ENCODE data around the gene IDH3G.
A peak's percentile ranks its signal among the peaks of the same experiment; 100 is the strongest.
"Not testable (repeated sequence)": the region's sequence is repeated elsewhere in the genome, so short reads cannot be mapped to it uniquely, and the experiment has no call there.

The IDH3G gene

DNA sequence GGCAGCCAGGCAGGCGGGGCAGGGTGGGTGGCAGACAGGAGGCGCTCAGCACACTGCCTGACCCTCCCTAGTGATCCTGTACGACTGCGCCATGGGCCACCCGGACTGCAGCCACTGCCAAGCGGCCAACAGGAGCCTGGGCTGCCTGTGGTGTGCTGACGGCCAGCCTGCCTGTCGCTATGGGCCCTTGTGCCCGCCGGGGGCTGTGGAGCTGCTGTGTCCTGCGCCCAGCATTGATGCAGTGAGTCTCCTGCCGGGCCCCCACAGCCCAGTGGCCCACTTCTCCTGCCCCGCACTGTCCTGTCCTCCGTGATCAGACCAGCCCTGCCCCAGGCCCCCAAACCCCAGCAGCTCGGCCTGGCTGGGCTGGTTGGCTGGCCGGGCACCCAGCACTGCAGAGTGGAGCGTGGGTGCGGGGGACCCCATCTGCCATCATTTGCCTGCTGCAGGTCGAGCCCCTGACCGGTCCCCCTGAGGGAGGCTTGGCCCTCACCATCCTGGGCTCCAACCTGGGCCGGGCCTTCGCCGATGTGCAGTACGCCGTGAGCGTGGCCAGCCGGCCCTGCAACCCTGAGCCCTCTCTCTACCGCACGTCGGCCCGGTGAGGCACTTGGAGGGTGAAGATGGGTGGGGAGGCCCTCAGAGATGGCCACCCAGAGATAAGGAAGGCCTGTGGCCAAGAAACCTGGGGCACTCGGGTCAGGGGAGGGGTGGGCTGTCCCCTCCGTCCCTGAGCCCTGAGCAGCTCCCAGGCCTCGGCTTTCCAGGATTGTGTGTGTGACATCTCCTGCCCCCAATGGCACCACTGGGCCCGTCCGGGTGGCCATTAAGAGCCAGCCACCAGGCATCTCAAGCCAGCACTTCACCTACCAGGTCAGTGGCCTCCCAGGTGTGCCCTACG, 22.5 kb downstream of the IDH3G start:
- no peak for DNase-seq

DNA sequence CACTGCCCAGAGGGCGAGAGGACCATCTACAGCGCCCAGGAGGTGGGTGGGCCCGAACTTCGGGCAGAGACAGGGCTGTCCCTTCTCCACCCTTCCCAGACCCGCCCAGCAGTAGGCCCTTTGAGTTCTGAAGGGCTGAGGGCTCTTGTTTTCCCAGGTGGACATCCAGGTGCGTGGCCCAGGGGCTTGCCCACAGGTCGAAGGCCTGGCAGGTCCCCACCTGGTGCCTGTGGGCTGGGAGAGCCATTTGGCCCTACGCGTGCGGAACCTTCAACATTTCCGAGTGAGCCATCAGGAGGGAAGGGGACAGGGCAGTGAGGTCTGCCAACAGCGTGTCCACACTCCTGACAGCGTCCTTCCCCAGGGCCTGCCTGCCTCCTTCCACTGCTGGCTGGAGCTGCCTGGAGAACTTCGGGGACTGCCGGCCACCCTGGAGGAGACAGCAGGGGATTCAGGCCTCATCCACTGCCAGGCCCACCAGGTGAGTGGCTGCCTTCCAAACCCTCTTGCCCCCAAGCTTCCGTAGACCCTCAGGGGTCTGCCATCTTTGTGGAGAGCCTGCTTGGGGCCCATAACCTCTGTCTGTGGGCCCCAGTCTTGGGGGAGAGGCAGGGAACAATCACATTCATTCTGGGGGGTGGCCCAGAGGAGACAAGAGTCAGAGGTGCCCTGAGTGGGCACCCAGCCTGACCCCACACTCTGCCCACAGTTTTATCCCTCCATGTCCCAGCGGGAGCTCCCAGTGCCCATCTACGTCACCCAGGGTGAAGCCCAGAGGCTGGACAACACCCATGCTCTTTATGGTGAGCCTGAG, 23.4 kb downstream of the IDH3G start:
- DNase-seq: no peak

DNA sequence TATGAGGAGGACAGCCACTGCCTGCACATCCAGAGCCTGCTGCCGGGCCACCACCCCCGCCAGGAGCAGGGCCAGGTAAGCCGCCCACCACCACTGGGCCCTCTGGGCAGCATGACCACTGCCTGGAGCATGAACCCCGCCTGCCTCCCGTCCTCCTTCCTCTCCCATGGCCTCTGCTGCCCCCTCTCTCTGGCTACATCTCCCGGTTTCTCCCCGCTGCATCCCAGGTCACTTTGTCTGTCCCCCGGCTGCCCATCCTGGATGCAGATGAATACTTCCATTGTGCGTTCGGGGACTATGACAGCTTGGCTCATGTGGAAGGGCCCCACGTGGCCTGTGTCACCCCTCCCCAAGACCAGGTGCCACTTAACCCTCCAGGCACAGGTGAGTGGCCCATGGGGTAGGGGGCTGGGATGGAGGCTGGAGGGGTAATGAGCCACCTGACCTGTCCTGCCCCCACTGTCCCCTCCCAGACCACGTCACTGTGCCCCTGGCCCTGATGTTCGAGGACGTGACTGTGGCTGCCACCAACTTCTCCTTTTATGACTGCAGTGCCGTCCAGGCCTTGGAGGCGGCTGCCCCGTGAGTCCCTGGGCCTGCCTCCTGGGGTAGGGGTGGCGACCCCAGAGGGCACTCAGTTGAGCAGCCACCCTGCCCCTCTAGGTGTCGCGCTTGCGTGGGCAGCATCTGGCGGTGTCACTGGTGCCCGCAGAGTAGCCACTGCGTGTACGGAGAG, 24.1 kb downstream of the IDH3G start:
- DNase-seq: no peak

DNA sequence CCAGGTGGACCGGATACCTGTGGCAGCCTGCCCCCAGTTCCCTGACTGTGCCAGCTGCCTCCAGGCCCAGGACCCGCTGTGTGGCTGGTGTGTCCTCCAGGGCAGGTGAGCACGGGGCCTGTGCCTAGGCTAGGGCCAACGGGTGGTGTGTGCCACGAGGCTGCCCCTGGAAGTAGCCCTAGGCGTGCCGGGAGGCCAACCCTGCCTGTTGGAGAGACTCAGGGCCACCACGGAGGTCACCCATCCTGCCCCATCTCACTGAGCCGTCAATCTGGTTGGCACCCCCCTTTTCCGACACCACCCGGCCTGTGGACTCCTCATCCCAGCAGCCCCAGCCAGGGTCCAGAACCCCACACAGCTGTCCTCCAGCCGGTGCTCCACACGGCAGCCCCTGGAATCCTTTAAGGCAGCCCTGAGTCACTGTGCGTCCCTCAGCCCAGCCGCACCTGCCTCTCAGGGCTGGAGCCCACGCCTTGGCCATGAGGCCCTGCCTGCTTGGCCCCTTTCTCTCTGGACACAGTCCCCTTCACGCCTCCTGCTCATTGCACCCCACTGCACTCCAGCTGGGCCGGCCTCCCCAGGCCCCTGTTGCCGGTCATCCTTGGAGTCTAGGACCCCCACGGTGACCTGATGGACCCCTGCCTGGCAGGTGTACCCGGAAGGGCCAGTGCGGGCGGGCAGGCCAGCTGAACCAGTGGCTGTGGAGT, 24.9 kb downstream of the IDH3G start:
- DNase-seq: no peak

DNA sequence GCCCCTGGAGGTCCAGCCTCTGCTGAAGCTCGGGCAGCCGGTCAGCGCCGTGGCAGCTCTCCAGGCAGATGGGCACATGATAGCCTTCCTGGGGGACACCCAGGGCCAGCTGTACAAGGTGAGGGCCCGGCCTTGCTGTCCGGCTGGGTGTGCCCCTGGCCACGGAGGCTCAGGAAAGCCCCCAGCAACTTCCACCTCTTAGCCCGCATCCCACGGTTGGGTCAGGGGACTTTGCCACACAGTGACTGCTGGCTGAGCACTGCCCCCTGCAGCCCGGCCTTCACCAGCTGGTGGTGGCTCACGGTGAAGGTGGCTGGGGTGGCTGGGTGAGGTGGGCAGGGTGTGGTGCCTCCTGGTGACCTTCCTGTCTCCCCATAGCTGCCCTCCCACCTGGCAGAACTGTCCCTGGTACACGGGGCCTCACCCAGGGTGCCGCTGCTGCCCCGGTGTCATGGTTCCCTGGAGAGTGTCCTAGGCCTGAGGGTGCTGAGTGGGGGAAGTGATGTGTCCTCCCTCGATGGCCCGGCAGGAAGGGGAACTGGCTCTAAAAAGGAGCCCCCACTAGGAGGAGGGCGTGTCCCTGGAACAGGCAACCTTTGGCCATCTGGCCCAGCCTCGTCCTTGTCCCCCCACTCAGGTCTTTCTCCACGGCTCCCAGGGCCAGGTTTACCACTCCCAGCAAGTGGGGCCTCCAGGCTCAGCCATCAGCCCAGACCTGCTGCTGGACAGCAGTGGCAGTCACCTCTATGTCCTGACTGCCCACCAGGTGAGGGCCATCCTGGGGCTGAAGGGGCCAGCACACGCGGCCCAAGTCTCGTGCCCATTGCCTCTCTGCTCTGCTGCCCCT, 25.6 kb downstream of the IDH3G start:
- no peak for DNase-seq

DNA sequence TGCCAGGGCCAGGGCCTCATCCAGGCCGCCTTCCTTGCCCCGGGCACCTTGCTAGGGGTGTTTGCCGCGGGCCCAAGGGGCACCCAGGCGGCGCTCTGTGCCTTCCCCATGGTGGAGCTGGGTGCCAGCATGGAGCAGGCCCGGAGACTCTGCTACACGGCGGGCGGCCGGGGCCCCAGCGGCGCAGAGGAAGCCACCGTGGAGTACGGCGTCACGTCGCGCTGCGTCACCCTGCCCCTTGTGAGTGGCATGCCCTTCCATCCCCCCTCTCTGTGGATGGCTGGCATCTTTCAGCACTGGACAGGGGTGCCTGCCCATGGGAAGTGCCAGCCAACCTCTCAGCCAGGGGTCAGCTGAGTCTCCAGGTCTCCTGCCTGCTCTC, 26.5 kb downstream of the IDH3G start:
- no peak for DNase-seq

DNA sequence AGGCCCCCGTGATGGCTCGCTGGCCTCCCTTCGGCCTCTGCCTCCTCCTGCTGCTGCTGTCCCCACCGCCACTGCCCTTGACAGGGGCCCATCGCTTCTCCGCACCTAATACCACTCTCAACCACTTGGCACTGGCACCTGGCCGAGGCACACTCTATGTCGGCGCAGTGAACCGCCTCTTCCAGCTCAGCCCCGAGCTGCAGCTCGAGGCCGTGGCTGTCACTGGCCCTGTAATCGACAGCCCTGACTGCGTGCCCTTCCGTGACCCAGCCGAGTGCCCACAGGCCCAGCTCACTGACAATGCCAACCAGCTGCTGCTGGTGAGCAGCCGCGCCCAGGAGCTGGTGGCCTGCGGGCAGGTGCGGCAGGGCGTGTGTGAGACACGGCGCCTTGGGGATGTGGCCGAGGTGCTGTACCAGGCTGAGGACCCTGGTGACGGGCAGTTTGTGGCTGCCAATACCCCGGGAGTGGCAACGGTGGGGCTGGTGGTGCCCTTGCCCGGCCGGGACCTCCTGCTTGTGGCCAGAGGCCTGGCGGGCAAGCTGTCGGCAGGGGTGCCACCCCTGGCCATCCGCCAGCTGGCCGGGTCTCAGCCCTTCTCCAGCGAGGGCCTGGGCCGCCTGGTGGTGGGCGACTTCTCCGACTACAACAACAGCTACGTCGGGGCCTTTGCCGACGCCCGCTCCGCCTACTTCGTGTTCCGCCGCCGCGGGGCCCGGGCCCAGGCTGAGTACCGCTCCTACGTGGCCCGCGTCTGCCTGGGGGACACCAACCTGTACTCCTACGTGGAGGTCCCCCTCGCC, 27.1 kb downstream of the IDH3G start:
- DNase-seq: no peak

DNA sequence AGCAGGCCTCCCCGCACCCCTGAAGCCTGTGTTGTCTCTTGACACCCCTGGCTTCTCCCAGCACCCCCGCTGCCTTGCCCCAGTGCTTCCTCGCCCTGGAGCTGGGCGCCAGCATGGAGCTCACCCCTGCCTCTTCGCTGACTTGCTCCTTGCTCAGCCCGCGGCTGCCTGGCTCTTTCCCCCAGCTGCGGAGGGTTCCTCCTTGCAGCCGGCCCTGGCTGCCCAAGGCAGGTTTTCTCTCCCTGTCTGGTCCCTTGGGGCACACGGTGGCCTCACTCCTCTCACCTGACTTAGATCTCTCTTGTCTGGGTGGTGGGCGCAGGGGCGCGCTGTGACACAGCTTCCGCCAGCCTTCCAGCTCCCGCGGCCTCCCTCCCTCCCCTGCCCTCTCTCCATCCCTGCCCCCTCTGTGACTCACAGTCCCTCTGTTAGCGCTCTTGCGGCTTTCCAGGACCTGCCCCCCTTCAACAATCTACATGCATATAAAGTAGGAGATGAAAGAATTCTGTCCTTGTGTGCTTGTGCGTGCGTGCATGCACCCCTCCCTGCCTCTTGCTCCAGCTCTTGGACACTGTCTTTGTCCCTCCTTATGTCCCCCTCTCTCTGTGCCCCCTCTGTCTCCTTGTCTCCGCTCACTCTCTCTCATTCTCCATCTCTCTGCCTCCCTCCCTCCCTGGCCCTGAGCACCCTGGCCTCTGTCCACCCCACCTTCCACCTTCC, 27.9 kb downstream of the IDH3G start:
- DNase-seq: peak; percentile 28

DNA sequence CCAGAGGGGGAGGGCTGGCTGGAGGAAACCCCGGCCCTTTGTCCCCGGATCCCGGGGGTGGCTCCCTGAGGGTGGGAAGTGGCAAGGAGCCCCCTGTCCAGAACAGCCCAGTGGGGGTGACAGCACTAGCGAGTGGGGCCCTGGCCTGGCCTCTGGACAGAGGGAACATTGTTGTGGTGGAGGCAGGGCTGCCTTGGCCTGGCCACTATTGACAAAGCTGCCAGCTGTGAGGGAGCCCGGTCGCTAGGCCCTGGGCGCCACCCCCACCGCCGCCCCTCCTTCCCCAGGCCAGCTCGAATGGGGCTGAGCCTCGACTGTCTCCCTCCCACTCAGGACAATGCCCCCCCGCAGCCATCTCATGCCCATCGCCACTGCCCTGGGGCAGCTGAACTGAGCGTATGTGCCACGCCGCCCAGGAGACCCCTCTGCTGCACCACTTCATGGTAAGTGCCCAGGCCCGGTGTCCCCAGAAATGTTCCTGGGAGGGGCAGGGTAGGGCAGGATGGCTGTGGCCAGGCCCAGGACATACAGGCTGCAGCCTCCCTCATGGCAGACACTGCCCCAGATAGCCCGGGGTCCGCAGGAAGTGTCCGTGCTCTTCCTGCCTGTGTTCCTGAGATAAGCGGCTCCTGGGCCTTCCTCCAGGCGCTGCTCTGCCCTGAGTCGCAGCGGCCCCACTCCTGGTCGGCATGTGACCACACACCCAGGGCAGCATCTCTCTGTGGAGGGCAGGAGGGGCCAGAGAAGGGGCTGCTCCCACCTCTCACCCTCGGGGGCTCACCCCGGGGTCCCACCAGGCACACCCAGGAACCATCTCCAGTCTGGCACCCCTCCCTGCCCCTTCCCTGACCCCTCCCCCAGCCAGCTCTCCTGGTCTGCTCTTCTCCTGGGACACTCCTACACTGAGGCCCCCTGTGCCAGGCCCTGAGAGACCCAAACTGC, 28.8 kb downstream of the IDH3G start:
- DNase-seq: no peak

DNA sequence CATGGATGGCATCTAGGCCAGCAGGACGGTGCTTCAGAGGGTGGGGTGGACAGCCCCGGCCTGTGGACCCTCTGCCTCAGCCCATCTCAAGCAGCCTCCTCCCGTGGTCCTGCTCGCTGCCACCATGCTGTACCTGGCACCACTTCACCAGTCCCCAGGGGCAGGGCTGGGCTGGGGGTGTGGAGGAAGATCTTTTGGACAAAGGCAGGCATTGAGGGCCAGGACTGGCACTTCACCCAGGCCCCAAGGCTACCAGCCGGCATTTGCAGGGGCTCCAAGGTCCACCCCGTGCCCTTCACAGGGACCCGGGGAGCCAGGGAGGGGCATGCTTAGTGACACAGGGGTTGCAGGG, 29.4 kb downstream of the IDH3G start:
- no peak for DNase-seq

DNA sequence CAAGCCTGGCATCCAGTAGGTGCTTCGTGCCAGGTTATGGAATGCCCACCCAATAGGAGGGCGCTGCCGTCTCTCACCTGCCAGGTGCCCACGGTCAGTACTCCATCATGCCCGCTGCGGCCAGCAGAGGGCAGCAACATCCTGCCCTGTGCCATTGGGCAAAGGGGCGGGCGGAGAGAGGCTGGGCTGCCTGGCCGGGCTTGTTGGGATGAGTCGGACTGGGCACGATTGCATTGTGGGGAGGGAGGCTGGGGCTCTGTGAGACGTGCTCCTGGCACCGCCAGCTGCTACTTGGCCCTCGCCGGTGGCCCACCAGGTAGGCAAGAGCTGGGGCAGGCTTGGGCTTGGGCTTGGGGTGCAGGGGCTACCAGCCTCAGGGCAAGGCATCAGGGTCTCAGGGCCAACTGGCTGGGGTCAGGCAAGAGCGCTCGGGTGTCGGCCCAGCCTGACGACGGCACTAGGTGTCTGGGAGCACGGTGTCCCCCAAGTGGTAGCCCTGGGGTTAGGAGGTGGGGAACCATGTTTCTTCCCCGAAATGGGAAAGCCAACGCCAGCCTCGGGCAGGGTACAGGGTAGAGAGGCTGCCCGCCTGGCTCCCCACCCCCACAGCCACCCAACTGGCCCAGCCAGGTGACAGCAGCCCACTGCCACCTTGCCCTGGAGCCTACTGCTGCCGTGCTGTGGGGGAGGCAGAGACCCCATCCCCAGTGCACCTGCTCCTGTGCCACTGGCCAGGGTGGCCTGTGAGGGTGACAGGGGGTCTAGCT, 30.0 kb downstream of the IDH3G start, which contains the start of gene PLXNB3:
Gene PLXNB3, plus strand, starts transcription at position 261 of the 767 bp plus-strand sequence. CDS start 1,287 bp downstream, outside the sequence.
- peak; percentile 70 for DNase-seq

DNA sequence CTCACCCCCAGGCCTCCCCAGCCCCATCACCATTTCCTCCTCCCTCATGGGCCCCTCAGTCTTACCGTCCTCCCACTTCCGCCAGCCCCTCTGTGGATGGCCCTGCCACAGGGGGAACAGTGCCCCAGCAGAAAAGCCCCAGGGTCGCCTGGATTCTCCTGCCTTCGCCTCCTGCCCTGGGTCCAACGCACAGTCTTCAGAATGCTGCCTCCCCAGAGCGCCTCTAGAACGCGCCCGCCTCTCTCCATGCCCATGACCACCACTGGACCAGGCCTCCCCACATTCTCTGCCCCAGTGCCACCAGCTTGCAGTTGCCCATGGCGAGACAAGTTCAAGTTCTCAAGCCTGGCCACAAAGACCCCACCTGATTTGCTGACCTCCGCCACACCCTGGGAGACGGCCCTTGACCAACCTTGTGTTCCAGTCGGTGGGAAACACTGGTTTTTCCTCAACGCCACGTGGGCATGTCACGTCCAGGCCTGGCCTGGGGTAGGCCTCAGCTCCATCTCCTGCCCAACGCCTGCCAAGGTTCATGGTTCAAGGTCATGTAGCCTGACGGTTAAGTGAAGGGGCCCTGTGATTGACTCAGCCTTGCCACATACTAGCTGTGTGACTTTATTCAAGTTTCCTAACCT, 30.8 kb downstream of the IDH3G start:
- no peak for DNase-seq

DNA sequence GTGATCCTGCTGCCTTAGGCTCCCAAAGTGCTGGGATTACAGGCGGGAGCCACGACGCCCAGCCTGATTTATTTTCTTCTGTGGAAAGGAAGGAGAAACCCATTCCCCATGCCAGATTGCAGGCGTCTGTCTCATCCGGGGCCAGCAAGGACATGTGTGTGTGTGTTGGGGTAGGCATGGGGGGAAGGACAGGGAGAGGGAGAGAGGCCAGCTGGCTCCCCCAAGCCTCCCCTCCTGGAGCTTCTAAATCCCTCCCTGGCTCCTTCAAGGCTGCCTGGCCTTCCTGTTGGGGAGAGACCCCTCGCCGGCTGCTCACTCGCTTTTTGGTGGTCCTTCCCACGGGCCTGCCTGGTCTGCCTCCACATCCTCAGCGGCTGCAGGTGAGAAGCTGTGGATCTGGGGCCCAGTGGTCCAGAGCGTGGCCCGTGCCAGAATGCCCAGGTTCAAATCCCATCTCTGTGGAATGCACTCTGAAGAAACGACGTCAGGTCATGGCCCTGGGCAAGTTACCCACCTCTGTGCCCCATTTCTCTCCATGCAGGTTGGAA, 31.5 kb downstream of the IDH3G start:
- DNase-seq: no peak

DNA sequence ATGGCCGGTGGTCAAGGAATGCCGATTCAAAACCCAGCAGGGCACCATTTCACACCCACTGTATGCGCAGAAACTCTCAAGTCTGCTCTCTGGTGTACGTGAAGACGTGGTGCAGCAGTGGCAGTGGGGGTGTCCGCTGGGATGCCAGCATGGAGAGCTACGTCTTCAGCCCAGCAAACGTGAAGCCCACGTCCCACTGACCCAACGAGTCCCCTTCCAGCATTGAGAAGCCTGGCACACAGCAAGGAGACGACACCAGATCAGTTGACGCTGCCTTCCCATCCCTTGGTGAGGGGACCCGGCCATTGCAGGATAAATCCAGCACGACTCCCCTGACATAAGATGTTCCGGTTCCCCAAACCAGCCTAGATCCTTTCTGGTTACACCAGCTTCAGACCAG, 32.3 kb downstream of the IDH3G start:
- DNase-seq: no peak

DNA sequence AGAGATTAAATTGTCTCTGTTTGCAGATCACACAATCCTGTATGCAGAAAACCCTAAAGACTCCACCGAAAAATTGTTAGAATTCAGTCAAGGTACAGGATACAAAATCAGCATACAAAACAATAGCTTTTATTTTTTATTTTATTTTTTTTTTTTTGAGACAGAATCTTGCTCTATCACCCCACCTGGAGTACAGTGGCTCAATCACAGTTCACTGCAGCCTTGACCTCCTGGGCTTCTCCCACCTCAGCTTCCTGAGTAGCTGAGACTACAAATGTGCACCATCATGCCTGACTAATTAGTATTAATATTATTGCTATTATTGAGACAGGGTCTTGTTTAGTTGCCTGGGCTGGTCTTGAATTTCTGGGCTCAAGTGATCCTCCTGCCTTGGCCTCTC, 39.0 kb downstream of the IDH3G start:
- no peak for DNase-seq

DNA sequence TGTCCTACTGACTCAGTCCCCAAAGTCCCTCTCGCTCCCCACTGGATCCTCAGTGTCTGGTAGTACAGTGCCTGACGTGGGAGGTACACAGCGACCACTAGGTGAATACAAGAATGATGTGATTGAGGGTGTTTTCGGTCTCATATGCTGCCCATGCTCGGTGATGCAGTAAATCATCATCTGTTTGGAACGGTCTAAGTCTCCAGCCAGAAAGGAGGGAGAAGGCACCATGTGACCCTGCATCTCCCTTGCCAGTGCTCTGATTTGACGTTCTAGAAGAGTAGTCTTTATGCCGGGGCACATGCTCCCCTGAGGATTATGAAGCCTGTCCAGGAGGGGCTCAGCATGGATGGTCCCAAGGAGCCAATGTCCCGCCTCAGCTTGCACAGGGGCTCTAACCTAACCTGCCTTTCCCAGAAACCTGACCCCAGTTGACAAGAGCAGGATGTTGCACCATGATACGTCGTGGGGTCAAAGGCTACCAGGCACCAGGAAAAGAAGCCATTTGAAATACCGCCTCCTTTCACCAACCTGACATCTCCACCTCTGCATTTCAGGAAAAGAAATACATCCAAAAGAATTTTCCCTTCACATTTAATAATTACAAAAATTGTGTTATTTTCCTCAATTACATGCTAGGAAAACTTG, 43.9 kb downstream of the IDH3G start:
- DNase-seq: no peak

DNA sequence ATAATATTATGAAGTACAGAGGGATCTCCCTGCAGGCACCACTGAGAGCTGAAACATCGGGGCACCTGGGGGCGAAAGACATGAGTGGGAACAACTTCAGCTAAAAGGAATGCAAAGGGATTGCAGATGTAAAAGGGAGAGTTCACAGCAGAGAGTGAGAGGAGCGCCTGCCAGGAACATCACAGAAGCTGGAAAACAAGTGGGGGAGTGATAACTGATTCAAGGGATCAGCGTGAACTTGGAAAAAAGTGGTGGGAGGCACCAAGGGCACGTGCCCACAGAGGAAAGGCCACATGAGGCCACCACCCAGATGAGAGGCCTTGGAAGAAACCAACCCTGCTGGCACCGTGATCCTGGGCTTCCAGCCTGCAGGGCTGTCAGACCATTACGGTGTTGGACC, 45.2 kb downstream of the IDH3G start:
- DNase-seq: not testable (repeated sequence)
